HG02678 (cell line): ENCODE data around the gene TFEB.

Experiments used
- ATAC-seq: cut with Tn5 transposase; IDR thresholded peaks from one replicate; pipeline ENCODE4 v1.9.1; 2021; ENCODE audit warnings: mild to moderate bottlenecking, moderate library complexity; ENCODE audit not compliant: unreplicated experiment

Gene TFEB

DNA sequence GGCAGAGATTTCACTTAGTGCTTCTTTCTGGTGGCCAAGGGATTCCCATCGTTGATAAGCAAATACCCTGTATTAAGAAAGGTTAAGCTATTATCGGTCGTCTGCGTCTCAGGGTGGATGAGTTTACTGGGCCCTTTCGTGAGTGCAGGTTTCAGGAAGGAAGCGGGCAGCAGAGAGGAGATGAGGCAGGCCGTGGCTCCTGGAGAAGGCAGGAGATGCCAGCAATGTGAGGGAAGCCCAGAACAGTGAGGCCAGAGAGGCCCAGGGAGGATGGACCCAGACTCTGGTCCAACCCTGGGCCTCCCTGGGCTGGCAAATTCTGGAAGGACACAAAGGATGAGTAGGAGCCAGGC lies 11.2 kb downstream of the TFEB start:
- no peak for ATAC-seq

DNA sequence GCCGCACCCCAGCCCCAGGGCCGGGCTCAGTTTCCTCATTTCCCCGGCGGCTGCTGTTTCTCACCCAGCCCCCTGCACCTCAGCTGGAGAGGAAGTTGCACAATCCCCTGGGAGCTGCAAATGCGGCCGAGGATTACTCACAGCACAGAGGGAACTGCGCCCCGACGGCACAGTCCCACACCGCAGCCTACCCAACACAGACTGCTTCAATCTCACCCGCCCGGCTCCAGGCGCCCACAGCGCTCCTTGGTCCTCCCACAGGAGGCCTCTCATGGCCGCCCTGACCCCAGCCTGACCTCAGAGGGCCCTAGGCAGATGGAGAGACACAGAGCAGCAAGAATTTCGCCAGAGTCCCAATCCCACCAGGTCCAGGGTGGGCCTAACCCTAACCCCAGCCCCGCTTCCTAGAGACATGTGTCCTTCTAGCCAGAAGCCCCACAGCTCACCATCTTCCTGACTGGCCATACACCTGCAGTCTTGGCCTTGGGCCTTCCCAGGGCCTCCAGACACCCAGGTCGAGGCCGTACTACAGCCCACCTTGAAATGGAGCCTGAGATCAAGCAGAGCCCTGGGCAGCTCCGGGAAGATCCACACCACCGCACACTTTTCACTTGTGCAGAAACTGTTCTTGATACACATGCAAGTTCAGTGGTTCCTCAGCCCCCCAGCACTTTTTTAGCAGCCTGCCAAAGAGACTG lies 11.7 kb downstream of the TFEB start:
- peak; percentile 69 for ATAC-seq

DNA sequence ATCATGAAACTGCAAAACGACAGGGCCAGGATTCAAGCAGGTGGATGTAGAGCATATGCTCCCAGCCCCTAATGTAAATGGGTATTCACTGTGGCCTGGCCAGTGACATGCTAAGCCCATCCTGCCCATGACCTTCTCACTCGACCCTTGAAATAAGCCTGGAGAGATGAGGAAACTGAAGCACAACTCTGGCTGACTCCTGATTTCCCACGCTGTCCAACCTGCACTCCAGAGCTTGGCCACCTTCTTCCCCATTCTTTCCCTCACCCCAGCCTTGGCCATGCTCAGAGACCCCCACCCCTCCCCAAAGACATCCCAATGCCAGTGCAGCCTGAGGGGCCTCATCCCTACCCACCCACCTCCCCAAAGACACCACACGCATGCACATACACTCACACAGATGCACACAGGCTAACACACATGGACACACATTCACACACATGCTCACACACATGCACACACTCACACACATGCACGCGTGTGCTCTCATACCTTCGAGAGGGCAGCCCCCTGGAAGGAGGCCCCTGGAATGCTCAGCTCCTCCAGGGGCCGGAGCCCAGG lies 12.4 kb downstream of the TFEB start:
- no peak for ATAC-seq

DNA sequence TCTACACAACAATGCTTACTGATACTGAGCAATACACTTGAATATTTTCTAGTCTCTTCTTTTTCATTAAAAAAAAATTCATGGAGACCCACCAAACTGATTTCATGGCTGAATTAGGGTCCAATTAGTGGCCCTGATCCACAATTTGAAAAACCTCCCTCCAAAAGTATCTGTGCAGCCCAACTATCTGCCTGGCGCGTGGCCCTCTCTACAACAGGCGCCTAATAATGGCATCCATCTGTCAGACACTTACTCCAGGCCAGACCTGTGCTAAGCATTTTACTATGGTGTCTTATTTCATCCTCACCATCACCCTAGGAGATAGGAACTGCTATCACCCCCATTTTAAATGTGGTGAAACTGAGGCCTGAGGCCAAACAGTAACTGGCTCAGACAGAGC lies 14.0 kb downstream of the TFEB start:
- no peak for ATAC-seq

DNA sequence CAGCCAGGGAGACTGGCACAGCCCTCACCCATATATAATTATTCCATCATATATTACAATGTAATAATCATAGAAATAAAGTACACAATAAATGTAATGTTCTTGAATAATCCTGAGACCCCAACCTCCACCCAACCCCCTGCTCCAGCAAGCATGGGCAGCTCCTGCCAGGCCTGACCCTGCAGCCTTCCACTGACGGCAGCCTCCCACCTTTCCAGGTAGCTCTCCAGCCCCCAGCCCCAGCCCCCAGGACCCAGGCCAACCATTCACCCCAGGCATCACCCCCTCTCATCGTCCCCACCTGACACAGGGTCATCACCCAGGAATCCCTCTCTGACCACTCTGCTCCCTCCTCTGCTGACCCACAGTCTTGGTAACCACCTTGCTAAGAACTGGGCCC lies 14.6 kb downstream of the TFEB start:
- ATAC-seq, result no peak

DNA sequence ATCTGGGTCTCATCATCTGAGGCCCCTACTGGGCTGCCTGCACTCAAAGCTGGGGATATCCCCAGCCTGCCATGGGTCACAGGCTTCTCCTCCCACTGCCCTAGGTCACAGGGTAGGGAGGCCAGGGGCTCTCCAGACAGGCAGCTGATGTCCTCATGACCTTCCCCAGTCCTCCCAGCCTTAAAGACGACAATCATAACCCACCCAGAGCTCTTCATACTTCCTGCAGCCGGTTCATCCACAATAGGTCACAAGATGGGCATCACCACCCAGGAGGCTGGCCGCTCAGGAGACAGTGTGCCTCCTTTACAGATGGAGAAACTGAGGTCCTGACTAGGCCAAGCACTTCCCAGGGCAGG lies 15.2 kb downstream of the TFEB start:
- ATAC-seq, result no peak

DNA sequence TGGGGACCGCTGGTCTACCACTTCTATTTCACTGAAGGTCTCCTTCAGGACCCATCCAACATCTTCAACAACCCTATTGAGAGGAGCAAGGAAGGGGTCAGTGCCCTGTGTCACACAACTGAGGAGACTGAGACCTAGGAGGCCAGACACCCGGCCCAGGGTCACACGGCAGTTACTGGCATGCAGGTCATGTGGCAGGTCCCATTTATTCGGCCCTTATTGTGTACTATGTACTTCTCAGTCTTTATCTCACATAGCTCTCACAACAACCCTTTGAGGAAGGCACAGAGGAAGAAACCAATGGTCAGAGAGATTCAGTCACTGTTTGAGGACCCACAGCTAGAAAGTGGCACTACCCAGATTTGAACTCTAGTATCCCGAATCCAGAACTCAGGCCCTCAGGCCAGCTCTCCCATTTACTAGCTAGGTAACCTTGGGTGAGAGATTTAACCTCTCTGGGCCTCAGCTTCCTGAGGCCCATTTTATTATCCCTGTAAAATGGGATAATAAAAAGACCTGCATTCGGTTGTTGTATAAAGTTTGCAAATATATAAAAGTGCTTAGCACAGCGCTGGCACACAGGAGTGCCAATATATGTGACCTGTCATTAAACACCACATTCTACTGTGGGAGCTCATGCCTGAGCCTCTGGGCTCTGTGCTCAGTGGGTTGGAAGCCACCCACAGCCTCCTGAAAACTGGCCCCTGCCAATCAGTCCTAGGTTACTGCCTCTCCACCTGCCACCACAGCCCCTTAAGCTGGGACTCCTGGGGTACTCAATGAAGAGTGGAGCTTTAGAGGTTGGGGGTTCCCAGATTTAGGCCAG lies 15.8 kb downstream of the TFEB start:
- no peak for ATAC-seq

DNA sequence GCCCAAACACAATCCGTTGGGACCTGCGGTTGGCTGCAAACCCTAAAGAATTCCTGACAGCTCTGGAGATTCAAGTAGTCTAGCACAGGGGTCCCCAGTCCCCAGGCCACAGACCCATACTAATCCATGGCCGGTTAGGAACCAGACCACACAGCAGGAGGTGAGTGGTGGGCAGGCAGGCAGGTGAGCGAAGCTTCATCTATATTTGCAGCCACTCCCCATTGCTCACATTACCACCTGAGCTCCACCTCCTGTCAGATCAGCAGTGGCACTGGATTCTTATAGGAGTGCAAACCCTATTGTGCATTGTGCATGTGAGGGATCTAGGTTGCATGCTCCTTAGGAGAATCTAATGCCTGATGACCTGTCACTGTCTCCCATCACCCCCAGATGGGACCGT lies 16.6 kb downstream of the TFEB start:
- no peak for ATAC-seq

DNA sequence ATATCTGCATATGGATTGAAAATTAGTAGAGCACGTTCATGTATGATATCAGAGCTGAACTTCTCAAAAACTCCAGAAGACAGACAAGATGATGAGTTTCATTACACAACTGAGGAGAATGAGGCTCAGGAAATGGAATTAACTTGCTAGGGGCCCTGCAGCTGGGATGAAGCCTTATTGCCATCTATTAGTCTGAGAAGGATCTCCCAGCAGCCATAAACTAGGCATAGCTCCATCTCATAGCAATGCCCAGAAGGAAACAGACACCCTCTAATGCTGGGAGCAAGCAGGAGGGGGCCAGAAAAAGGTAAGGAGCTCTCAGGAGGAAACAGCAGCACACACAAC lies 18.0 kb downstream of the TFEB start:
- ATAC-seq, result no peak

DNA sequence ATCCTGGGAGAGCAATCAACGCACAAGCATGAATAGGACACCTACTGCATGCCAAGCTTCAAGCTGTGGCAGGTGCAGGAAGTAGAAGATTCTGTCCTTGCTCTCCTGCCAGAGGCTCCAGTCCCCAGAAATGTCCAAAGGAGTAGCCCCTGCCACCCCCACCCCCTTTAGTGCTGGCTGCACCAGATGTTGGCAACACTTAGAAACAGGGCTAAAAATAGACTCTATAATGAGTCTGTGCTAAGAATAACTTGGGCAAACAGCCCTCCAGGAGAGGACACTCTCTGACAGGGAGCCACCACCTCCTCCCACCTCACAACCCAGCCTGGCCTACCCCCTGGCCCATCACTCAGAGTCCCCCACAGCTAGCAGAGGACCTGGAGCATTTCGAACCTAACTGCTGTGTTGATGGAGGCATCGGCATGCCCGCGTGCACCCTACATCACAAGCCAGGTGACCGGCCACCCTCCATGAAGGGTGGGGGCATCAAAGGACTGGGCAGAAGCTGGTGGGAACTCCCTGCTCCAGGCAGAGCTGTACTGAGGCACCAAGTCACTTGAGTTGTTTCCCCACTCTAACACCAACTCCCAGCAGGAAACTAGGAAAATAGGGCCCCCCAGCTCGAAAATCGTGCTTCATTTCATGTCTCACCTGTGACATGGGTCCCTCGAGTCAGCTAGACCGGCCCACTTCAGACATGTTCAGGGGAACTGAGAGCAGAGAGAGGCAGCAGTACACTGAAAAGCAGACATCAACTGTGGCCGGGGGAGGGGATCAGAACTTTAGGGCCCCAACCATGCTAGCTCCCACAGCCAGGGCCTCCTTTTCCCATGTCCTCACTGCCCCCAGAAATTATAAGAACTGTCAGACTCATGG lies 18.7 kb downstream of the TFEB start:
- no peak for ATAC-seq

DNA sequence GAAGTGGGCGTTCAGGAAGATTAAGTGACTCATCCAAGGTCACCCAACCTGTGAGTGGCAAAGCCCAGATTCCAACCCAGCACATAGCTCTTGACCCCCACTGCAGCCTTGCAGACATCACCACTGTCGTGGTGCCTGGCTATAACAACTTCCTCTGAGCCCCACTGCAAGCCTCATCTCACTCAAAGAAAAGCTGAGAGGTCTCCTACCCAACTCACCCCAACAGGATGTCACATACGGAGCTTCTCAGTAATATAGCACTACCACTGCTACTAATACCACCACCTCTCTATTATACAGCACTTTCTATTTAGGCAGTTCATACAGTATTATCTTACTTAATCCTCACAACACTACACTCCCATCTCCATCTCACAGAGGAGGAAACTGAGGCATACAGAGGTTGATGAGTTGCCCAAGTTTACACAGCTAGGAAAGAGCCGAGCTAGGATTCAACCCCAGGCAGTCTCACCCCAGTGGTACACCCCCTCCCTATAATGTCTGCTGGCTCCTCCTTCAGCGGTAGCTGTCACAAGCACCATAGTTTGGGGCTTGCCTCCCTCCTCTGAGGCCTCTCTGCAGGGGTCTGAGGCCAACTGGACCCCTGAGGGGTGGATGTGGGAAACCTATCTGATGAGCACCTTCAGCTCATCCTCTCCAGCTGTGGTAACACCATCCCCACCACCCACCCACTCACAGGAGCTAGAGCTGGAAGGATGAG lies 19.5 kb downstream of the TFEB start:
- no peak for ATAC-seq

DNA sequence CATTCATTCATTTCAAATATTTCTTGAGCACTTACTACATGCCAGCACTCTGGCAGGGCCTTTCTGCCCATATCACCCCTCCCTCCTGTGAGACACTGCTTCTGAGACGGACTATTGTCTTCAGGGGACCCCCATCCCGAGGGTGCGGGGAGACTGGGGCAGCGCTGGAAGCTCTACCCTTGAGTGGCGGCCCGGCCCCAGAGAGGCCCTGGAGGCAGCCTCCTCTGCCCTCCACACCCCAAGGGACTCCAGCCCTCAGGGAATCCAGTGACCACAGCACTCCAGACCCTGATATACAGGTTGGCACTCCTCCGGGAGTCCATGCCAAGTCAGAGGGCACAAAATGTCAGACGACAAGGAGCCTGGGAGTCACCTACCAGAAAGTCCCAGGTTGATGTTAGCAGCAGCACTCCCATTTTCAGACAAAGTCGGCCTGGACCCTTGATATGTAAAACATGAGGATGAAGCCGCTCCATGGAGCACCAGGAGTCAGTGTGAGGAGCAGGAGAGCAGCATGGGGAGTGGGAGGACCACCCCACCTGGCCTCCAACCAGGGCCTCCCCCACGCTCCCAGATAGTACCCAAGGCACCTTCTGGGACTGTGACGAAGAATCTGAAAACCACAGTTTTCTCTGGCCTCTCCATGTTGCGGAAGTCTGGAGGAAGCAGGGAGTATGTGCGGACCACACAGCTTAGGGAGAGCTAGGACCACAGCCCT lies 20.7 kb downstream of the TFEB start:
- ATAC-seq, result no peak

DNA sequence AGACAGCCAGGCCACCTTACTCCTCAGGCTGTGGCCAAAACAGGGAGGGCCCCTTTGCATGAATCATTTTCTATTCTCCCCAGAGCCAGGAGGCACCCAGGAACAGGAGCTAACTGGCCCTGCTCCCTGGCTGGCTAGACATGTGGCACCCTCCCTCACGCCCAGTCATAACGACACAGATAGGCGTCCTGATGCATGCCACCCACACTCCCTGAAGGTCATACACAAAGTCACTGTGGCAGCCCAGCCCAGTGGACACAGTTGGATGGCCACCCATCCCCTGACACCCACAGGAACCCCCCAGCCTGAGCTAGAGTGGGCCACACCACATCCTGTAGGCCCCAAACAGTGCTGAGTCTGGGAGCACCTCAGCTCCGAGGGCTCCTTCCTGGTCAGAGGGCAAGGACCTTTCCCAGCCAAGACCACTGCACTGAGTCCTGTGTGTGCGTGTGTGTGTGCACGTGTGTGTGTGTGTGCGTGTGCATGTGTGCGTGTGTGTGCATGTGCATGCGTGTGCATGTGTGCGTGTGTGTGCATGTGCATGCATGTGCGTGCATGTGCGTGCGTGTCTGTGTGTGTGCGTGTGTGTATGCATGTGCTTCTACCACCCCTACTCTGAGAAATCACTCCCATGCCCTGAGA lies 21.6 kb downstream of the TFEB start:
- ATAC-seq, result peak; percentile 43

DNA sequence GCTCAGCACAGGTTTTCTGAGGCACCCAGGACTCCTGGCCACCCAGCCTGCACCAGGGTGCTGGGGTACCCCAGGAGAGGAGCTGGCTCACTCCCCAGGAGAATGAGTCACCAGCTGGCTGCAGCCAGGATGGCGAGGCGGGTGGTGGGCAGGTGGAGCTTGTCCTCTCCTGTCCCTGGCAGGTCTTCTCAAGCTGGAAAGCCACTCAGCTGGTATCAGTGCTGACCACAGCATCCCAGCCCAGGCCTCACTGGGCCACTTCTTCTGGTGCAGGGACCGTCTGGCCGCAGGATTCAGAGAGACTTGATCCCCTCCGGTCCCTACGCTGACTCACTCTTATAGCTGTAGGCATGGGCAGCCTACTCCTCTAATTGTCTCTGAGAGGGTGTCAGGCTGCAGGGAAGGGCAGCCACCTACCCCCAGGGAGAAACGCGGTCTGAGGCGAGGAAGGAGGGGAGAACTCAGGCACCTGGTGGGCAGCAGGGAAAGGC lies 22.2 kb downstream of the TFEB start:
- no peak for ATAC-seq

DNA sequence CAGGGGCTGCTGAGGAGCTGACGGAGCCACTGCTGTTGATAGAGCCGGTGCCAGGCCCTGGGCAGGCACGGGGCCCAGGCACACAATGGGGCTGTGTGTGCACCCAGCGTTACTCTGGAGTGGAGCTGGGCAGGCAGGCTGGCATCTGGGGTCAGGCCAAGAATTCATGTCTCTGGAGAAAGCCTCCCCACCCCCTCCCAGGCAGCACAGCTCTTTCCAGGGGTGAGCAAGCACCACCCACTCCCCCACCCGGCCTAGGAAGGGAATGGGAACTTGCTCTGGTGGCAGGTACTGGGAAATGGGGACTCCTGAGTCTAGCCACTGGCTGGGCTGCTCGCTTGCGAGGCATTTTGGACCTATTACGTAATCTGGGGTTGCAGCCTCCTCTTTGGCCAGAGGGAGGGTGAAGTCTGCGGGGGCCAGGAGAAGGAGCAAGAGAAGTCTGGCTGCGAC lies 22.7 kb downstream of the TFEB start:
- ATAC-seq, result no peak

DNA sequence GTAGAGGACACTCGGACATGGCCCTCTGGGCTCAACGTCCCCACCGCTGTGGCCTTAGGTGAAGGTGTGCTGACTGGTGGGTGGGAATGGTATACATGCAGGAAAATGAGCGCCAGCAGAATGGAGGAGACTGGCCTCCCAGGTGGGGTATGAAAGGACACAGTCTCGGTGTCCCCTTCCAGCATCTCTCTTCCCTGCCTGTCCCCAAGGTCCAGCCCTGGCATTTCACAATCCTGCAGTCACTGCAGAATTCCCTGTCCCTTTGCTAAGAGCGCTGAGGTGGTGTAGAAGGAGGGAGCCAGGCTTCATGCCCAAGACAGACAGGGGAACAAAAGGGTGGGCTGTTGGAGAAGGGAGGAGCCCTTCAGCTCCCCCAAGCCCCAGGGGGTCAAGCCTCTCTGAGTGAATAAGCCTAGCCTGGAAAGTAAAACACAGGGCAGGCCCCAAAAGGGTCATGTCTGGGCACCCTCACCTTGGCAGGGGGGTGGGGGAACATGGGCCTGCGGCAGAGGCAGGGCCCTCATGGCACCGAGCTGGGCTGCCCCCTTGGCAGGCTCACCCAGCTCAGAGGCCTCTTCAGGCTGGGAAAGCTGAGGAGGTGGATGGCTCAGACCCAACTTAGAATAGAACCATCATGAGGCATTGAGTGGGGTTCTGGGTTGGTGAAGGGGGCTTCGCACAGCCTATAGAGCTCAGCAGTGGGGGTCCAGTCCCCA lies 23.9 kb downstream of the TFEB start:
- ATAC-seq, result no peak

DNA sequence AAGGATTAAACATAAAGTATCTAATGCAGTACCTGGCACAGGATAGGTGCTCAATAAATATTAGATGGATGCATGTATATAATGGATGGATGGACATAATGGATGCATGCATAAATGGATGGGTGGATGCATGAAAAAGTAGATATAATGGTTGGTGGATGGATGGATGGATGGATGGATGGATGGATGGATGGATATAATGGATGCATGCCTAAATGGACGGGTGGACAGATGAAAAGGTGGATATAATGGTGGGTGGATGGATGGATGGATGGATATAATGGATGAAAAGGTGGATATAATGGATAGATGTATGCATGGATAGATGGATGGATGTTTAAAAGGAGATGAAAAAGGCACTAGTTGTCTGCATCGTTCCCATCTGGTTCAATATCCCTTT lies 26.0 kb downstream of the TFEB start:
- no peak for ATAC-seq

DNA sequence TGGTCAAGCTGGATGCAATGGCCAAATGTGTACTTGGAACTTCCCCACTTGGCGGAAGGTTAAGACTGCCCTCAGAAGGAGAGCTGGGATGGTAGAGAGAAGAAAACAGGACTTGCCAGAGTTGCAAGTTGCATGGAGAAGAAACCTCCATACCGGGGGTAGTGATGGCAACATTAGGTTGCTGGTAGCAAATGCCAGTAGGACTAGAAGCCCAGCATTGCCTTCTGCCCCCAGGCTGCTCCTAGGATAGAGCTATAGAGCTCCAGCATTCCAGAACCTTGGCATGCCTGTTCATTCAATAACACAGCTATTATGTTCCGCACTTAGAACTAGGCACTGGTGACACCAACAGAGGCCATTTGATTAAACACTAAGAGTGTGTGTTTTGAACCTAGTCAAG lies 26.6 kb downstream of the TFEB start:
- no peak for ATAC-seq
